A549 (cell line): Measurements from ENCODE around the gene MBNL2. TPM values are rescaled to one million over a fixed set of nuclear protein-coding genes. Genes with fewer than 3 reads are reported as not detected.

Source experiments
- ATAC-seq, 2 experiments: fragments of 200-7000 bp in 1 of 2; fragments of >200 bp in 1 of 2; cut with Nextera tagmentation in 1 of 2; cut with Tn5 transposase in 1 of 2; 3 replicates each; pipeline versions ENCODE4 v1.8.0 to v1.9.1; 2018 to 2020; ENCODE audit warnings: mild to moderate bottlenecking in 1 of 2, moderate library complexity in 1 of 2
- CTCF ChIA-PET: fragments of 300-600 bp; sonication (Branson Sonifier 250); formaldehyde crosslinking; extraction: SDS; loops from one replicate; lab custom pipeline; 2021; ENCODE audit warnings: antibody characterized with exemption, inconsistent platforms; lab: Yijun Ruan, JAX
- POLR2A ChIA-PET: fragments of 350-600 bp; formaldehyde crosslinking; extraction: SDS; loops from one replicate; lab custom pipeline; 2021; ENCODE audit warnings: antibody characterized with exemption, inconsistent platforms; lab: Yijun Ruan, JAX
- DNase-seq, 2 experiments: peaks; one replicate each; pipeline versions ENCODE4 v3.0.0 to v3.0.0-alpha.2; 2011 to 2016; ENCODE audit warnings: low read depth in 1 of 2, low spot score in 1 of 2
- FAIRE-seq: peaks from 2 replicates; lab custom pipeline; 2011; peaks lifted over from hg19 to GRCh38; lab: Jason Lieb, UNC
- H3K27ac ChIP-seq, 2 experiments: fragments of >200 bp; sonication (Bioruptor Twin); formaldehyde crosslinking; 3 replicates each; pipeline ENCODE4 v1.5.1; 2016 to 2017
- H3K4me1 ChIP-seq: fragments of >200 bp; sonication (Bioruptor Twin); formaldehyde crosslinking; 3 replicates; pipeline ENCODE4 v1.6.1; 2016
- H3K4me2 ChIP-seq: fragments of >200 bp; sonication (Bioruptor Twin); formaldehyde crosslinking; 3 replicates; pipeline ENCODE4 v1.6.1; 2016
- H3K4me3 ChIP-seq: fragments of >200 bp; sonication (Bioruptor Twin); formaldehyde crosslinking; 3 replicates; pipeline ENCODE4 v1.5.1; 2016
- H3K9me3 ChIP-seq: fragments of >200 bp; sonication (Bioruptor Twin); formaldehyde crosslinking; 3 replicates; pipeline ENCODE4 v1.6.1; 2016
- BHLHE40 ChIP-seq: IDR thresholded peaks from 2 replicates; pipeline ENCODE4 v1.6.1; 2012; ENCODE audit warnings: low read depth, low read length, inconsistent platforms
- CBX8 ChIP-seq: fragments of 200-600 bp; sonication (generic); IDR thresholded peaks from 2 replicates; pipeline ENCODE4 v1.6.1; 2016
- CHD2 ChIP-seq: fragments of 150-350 bp; IDR thresholded peaks from 2 replicates; pipeline ENCODE4 v1.6.1; 2014; ENCODE audit warnings: low read length; ENCODE audit not compliant: partially characterized antibody
- ESRRA ChIP-seq: fragments of 150-350 bp; IDR thresholded peaks from 2 replicates; pipeline ENCODE4 v1.6.1; 2014; ENCODE audit warnings: mild to moderate bottlenecking, low read length, borderline replicate concordance
- FOSB ChIP-seq: fragments of 250-450 bp; sonication (Bioruptor Pico); IDR thresholded peaks from 2 replicates; pipeline ENCODE4 v1.5.0; 2020; ENCODE audit warnings: mild to moderate bottlenecking, moderate library complexity
- FOXS1 ChIP-seq: fragments of 250-450 bp; sonication (Bioruptor Pico); IDR thresholded peaks from 2 replicates; pipeline ENCODE4 v1.5.0; 2020; ENCODE audit warnings: mild to moderate bottlenecking, moderate library complexity
- GATA3 ChIP-seq: IDR thresholded peaks from 2 replicates; pipeline ENCODE4 v1.6.1; 2012; ENCODE audit warnings: borderline replicate concordance
- HEYL ChIP-seq: fragments of 250-450 bp; sonication (Bioruptor Pico); IDR thresholded peaks from 2 replicates; pipeline ENCODE4 v1.8.0; 2021; ENCODE audit warnings: mild to moderate bottlenecking, moderate library complexity
- HOXA7 ChIP-seq: fragments of 250-450 bp; sonication (Bioruptor Pico); IDR thresholded peaks from 2 replicates; pipeline ENCODE4 v1.5.0; 2020; ENCODE audit warnings: mild to moderate bottlenecking, moderate library complexity
- HOXB13 ChIP-seq: fragments of 250-450 bp; sonication (Bioruptor Pico); IDR thresholded peaks from 2 replicates; pipeline ENCODE4 v1.5.0; 2020; ENCODE audit warnings: low read depth, mild to moderate bottlenecking, moderate library complexity
- KDM1A ChIP-seq: fragments of 200-600 bp; sonication (generic); IDR thresholded peaks from 2 replicates; pipeline ENCODE4 v1.6.1; 2016; ENCODE audit warnings: low read depth, mild to moderate bottlenecking
- KDM5A ChIP-seq: fragments of 200-600 bp; sonication (generic); IDR thresholded peaks from 2 replicates; pipeline ENCODE4 v1.6.1; 2016; ENCODE audit warnings: antibody characterized with exemption, mild to moderate bottlenecking
- MAFK ChIP-seq: fragments of 450-650 bp; IDR thresholded peaks from 2 replicates; pipeline ENCODE4 v1.6.1; 2014; ENCODE audit not compliant: partially characterized antibody
- MAZ ChIP-seq: fragments of 150-350 bp; IDR thresholded peaks from 2 replicates; pipeline ENCODE4 v1.6.1; 2014; ENCODE audit warnings: antibody characterized with exemption, low read depth, low read length, borderline replicate concordance
- RARB ChIP-seq: fragments of 250-450 bp; sonication (Bioruptor Pico); IDR thresholded peaks from 2 replicates; pipeline ENCODE4 v1.8.0; 2021; ENCODE audit warnings: mild to moderate bottlenecking, moderate library complexity
- RFX5 ChIP-seq: fragments of 450-650 bp; IDR thresholded peaks from 2 replicates; pipeline ENCODE4 v1.7.1; 2014; ENCODE audit warnings: antibody characterized with exemption, mild to moderate bottlenecking, moderate library complexity
- SMC3 ChIP-seq: fragments of >200 bp; sonication (Bioruptor Twin); formaldehyde crosslinking; IDR thresholded peaks from 3 replicates; pipeline ENCODE4 v1.6.1; 2018; ENCODE audit warnings: inconsistent platforms
- TFCP2L1 ChIP-seq: fragments of 250-450 bp; sonication (Bioruptor Pico); IDR thresholded peaks from 2 replicates; pipeline ENCODE4 v1.5.0; 2021; ENCODE audit warnings: mild to moderate bottlenecking
- TP53 ChIP-seq: fragments of 250-450 bp; sonication (Bioruptor Pico); IDR thresholded peaks from 2 replicates; pipeline ENCODE4 v1.5.0; 2021; ENCODE audit warnings: mild to moderate bottlenecking, moderate library complexity
- USF2 ChIP-seq: fragments of 450-650 bp; IDR thresholded peaks from 2 replicates; pipeline ENCODE4 v1.6.1; 2014; ENCODE audit warnings: antibody characterized with exemption
- ZC3H11A ChIP-seq: fragments of 450-650 bp; IDR thresholded peaks from 2 replicates; pipeline ENCODE4 v1.6.1; 2014; ENCODE audit warnings: antibody characterized with exemption, mild to moderate bottlenecking
- ZNF302 ChIP-seq: fragments of 250-450 bp; sonication (Bioruptor Pico); IDR thresholded peaks from 2 replicates; pipeline ENCODE4 v1.9.0; 2021; ENCODE audit warnings: inconsistent platforms, mild to moderate bottlenecking, moderate library complexity
- ZSCAN20 ChIP-seq: fragments of 250-450 bp; sonication (Bioruptor Pico); IDR thresholded peaks from 2 replicates; pipeline ENCODE4 v1.8.0; 2022; ENCODE audit warnings: mild to moderate bottlenecking, moderate library complexity
- WGBS: methylation state at CpG from one replicate; pipeline ENCODE4 v1.1.6; 2017; ENCODE audit errors: missing lambda C conversion rate; 5-methylcytosine and 5-hydroxymethylcytosine counted together
- polyA plus RNA-seq, 4 experiments: library from polyadenylated mRNA; depleted of rRNA in 3 of 4; stranded (reverse); fragments of >200 nt; fragmentation: RNase III in 1 of 4; extraction: RNeasy Plus Mini Kit Qiagen cat#74134 plus additional on column Dnase treatment in 1 of 4; gene quantifications; 2 replicates in 3 of 4; 3 replicates in 1 of 4; pipeline ENCODE4 v1.2.3, GENCODE V29; 2011 to 2017
- TF ChIP-seq, protein P1 (sequence below): fragments of 150-350 bp; IDR thresholded peaks from 2 replicates; pipeline ENCODE4 v1.6.1; 2014; ENCODE audit warnings: low read depth, mild to moderate bottlenecking, low read length
- TF ChIP-seq, protein P2 (sequence below): fragments of 200-600 bp; sonication (generic); IDR thresholded peaks from 2 replicates; pipeline ENCODE4 v1.6.1; 2016; ENCODE audit warnings: antibody characterized with exemption, mild to moderate bottlenecking, moderate library complexity
- TF ChIP-seq, protein P3 (sequence below): fragments of >200 bp; sonication (Bioruptor Twin); formaldehyde crosslinking; IDR thresholded peaks from 2 replicates; pipeline ENCODE4 v1.6.1; 2016

MBNL2 gene
- polyA plus RNA-seq, 2 of the 4 experiments (the other 2 are of a cell fraction): 18.7 to 20.6 TPM

GRCh38 chr13:97381189-97381588 is 159.1 kb downstream of the MBNL2 start (continued):
- TF ChIP-seq, protein P1, sequence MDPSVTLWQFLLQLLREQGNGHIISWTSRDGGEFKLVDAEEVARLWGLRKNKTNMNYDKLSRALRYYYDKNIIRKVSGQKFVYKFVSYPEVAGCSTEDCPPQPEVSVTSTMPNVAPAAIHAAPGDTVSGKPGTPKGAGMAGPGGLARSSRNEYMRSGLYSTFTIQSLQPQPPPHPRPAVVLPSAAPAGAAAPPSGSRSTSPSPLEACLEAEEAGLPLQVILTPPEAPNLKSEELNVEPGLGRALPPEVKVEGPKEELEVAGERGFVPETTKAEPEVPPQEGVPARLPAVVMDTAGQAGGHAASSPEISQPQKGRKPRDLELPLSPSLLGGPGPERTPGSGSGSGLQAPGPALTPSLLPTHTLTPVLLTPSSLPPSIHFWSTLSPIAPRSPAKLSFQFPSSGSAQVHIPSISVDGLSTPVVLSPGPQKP: no peak
- TF ChIP-seq SMC3 (no peak), ZC3H11A (no peak), MAZ (no peak)

DNA sequence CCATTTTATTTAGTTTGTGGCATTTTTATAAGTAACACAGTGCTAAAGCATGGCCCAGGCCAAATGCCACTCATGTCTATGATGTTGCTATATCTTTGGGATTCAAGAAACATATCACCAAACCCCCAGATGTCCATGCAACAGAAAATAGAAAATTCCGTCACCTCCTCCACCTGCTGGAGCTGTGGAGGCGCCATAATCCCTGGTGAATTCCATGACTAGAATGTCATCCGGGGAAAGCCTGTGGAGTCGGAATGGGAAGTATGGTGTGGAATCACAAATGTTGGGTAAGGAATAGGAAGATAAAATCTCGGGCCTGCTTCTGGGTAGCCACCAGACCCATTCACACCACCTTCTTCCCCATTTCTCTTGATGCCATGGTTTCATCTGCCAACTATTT is 160.1 kb downstream of the MBNL2 start:
- no peak for FAIRE-seq
- no peaks in the 10 kb centered on the region for H3K4me1 ChIP-seq
- TF ChIP-seq ESRRA (no peak), USF2 (no peak), ZSCAN20 (CRISPR knock-in tag) (no peak), HOXB13 (CRISPR knock-in tag) (no peak), MAFK (no peak), FOXS1 (no peak), KDM1A (no peak), CBX8 (no peak), FOSB (CRISPR knock-in tag) (no peak), ZNF302 (CRISPR knock-in tag) (no peak), TFCP2L1 (CRISPR knock-in tag) (no peak), HEYL (CRISPR knock-in tag) (no peak)
- TF ChIP-seq, protein P2, sequence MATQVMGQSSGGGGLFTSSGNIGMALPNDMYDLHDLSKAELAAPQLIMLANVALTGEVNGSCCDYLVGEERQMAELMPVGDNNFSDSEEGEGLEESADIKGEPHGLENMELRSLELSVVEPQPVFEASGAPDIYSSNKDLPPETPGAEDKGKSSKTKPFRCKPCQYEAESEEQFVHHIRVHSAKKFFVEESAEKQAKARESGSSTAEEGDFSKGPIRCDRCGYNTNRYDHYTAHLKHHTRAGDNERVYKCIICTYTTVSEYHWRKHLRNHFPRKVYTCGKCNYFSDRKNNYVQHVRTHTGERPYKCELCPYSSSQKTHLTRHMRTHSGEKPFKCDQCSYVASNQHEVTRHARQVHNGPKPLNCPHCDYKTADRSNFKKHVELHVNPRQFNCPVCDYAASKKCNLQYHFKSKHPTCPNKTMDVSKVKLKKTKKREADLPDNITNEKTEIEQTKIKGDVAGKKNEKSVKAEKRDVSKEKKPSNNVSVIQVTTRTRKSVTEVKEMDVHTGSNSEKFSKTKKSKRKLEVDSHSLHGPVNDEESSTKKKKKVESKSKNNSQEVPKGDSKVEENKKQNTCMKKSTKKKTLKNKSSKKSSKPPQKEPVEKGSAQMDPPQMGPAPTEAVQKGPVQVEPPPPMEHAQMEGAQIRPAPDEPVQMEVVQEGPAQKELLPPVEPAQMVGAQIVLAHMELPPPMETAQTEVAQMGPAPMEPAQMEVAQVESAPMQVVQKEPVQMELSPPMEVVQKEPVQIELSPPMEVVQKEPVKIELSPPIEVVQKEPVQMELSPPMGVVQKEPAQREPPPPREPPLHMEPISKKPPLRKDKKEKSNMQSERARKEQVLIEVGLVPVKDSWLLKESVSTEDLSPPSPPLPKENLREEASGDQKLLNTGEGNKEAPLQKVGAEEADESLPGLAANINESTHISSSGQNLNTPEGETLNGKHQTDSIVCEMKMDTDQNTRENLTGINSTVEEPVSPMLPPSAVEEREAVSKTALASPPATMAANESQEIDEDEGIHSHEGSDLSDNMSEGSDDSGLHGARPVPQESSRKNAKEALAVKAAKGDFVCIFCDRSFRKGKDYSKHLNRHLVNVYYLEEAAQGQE: no peak
- TF ChIP-seq, protein P3, sequence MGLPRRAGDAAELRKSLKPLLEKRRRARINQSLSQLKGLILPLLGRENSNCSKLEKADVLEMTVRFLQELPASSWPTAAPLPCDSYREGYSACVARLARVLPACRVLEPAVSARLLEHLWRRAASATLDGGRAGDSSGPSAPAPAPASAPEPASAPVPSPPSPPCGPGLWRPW: no peak
- TF ChIP-seq, all 56 proteins: peak for 0
- H3K4me3 ChIP-seq: no peak overlapping the region
- no peak for ATAC-seq
- H3K27ac ChIP-seq: no peak overlapping the region
- H3K9me3 ChIP-seq: no peaks in the 10 kb centered on the region
- no peak overlapping the region for H3K4me2 ChIP-seq
- CTCF ChIA-PET: no interaction called here
- WGBS: 94% methylated on average over 5 of the region's 5 CpGs
- POLR2A ChIA-PET: no interaction called here
- DNase-seq: no peak

DNA sequence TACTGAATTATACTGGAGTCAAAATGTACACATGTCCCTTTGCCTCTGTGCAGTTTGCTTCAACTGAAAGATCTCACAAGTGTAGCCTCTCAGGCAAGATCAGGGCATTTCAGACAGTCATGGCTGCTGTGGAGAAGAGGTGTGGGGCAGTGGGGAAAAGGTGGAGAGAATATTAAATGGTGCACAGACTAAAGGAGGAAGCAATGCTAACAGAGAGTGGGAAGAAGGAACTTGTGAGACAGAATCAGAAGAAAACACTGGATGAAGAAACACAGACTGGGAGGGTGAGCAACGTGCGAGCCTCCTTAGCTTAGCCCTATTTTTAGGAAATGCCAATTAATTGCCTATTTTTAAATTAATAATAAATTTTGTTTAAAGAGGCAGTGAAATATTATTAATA is 162.2 kb downstream of the MBNL2 start:
- Histone ChIP-seq H3K9me3 (no peaks in the 10 kb centered on the region), H3K4me1 (no peaks in the 10 kb centered on the region), H3K27ac (no peak overlapping the region), H3K4me2 (no peak overlapping the region), H3K4me3 (no peak overlapping the region)
- FAIRE-seq (no peak), DNase-seq (no peak), ATAC-seq (no peak)
- ChIA-PET POLR2A (no interaction called here), CTCF (no interaction called here)
- 88% methylated on average over 2 of the region's 2 CpGs for WGBS
- TF ChIP-seq BHLHE40 (no peak), RARB (CRISPR knock-in tag) (no peak), ESRRA (no peak), CHD2 (no peak), KDM5A (no peak), HOXA7 (CRISPR knock-in tag) (no peak), GATA3 (no peak), TP53 (CRISPR knock-in tag) (no peak), RFX5 (no peak), ZC3H11A (no peak), MAZ (no peak)
- TF ChIP-seq, protein P3: no peak
- TF ChIP-seq, protein P2: no peak
